ENCODE results near the gene SSC5D. TPM values are rescaled to one million over a fixed set of nuclear protein-coding genes. Genes with fewer than 3 reads are reported as not detected.
A peak's percentile ranks its signal among the peaks of the same experiment; 100 is the strongest.

Gene SSC5D
- total RNA-seq, 1 donor from 2014 or later, result 1.3 TPM

GRCh38 chr19:55544014-55544413 lies 55.8 kb downstream of the SSC5D start:
- Mint-ChIP-seq H3K4me3 (no peak overlapping the region), H3K4me1 (peaks cover 16% of the 10 kb centered on the region), H3K36me3 (ENCODE audit: low read depth) (no peaks in the 10 kb centered on the region), H3K27ac (ENCODE audit: unreplicated experiment) (no peak overlapping the region), H3K27me3 (ENCODE audit: low read depth) (peaks cover 3% of the 10 kb centered on the region), H3K9me3 (peaks cover 4% of the 10 kb centered on the region)
- no peak for DNase-seq (ENCODE audit: low read depth, low spot score)
- no peak for TF ChIP-seq CTCF (conservative IDR thresholded peaks at IDR 0.05)

- Mint-ChIP-seq H3K36me3 (ENCODE audit: low read depth) (no peaks in the 10 kb centered on the region), H3K4me1 (peaks cover 20% of the 10 kb centered on the region), H3K27ac (ENCODE audit: unreplicated experiment) (peak overlapping the region; percentile 83), H3K4me3 (no peak overlapping the region), H3K27me3 (ENCODE audit: low read depth) (peaks cover 7% of the 10 kb centered on the region), H3K9me3 (peaks cover 4% of the 10 kb centered on the region)
- no peak for TF ChIP-seq CTCF (conservative IDR thresholded peaks at IDR 0.05)
- no peak for DNase-seq (ENCODE audit: low read depth, low spot score)
Observed at GRCh38 chr19:55544776-55545439, 56.7 kb downstream of the SSC5D start.

- DNase-seq (ENCODE audit: low read depth, low spot score), result no peak
- no peak for TF ChIP-seq CTCF (conservative IDR thresholded peaks at IDR 0.05)
- Mint-ChIP-seq H3K9me3 (peaks cover 4% of the 10 kb centered on the region), H3K27ac (ENCODE audit: unreplicated experiment) (peak within 1 kb of the TSS; percentile 83), H3K36me3 (ENCODE audit: low read depth) (no peaks in the 10 kb centered on the region), H3K27me3 (ENCODE audit: low read depth) (peaks cover 11% of the 10 kb centered on the region), H3K4me1 (peaks cover 25% of the 10 kb centered on the region), H3K4me3 (no peak within 1 kb of the TSS)
Observed at GRCh38 chr19:55545443-55545842, 57.2 kb downstream of the SSC5D start, which contains the start of gene SBK3. Gene SBK3 (minus strand): TSS chr19:55545543. CDS start chr19:55545543, 0 bp downstream.

GRCh38 chr19:55546011-55546410 lies 57.8 kb downstream of the SSC5D start:
- no peak for TF ChIP-seq CTCF (conservative IDR thresholded peaks at IDR 0.05)
- Mint-ChIP-seq H3K36me3 (ENCODE audit: low read depth) (no peaks in the 10 kb centered on the region), H3K4me3 (no peak overlapping the region), H3K4me1 (peaks cover 25% of the 10 kb centered on the region), H3K9me3 (peaks cover 4% of the 10 kb centered on the region), H3K27ac (ENCODE audit: unreplicated experiment) (peak overlapping the region; percentile 62), H3K27me3 (ENCODE audit: low read depth) (peaks cover 11% of the 10 kb centered on the region)
- DNase-seq (ENCODE audit: low read depth, low spot score), result no peak

GRCh38 chr19:55546822-55547614 lies 58.8 kb downstream of the SSC5D start:
- Mint-ChIP-seq H3K27me3 (ENCODE audit: low read depth) (peaks cover 16% of the 10 kb centered on the region), H3K9me3 (peaks cover 4% of the 10 kb centered on the region), H3K36me3 (ENCODE audit: low read depth) (no peaks in the 10 kb centered on the region), H3K4me1 (peaks cover 28% of the 10 kb centered on the region), H3K4me3 (no peak overlapping the region), H3K27ac (ENCODE audit: unreplicated experiment) (no peak overlapping the region)
- no peak for DNase-seq (ENCODE audit: low read depth, low spot score)
- TF ChIP-seq CTCF (conservative IDR thresholded peaks at IDR 0.05), result no peak
